22Rv1 (cell line): Measurements from ENCODE around the gene GCNT2.
"Not testable (repeated sequence)": the region's sequence is repeated elsewhere in the genome, so short reads cannot be mapped to it uniquely, and the experiment has no call there.

Experiments used
- H3K27ac ChIP-seq: fragments of 450-650 bp; 2 replicates; pipeline ENCODE4 v1.5.1; 2017
- ZFX ChIP-seq: fragments of 450-650 bp; IDR thresholded peaks from 2 replicates; pipeline ENCODE4 v1.6.1; 2017; ENCODE audit warnings: antibody characterized with exemption, borderline replicate concordance
- TF ChIP-seq, protein P1 (sequence below): fragments of 450-650 bp; IDR thresholded peaks from 2 replicates; pipeline ENCODE4 v1.5.1; 2017; ENCODE audit warnings: mild to moderate bottlenecking

GCNT2 gene

DNA sequence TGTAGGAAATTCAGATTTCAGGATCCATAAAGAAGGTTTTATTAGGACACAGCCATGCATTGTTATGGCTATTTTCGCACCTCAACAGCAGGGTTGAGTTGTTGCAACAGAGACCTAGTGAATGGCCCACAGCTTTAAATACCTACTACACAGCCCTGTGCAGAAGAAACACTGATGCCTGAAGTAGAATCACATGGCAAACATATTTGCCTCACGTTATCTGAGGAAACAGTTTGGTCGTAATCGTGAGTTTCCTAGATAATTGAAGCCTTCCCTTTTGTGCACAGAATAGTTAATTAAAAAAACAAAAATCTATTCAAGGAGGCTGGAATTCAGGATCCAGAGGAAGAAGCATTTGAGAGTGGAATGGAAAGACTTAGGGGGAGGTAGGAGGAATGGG, 55.1 kb downstream of the GCNT2 start:
- TF ChIP-seq ZFX = no peak
- TF ChIP-seq, protein P1, sequence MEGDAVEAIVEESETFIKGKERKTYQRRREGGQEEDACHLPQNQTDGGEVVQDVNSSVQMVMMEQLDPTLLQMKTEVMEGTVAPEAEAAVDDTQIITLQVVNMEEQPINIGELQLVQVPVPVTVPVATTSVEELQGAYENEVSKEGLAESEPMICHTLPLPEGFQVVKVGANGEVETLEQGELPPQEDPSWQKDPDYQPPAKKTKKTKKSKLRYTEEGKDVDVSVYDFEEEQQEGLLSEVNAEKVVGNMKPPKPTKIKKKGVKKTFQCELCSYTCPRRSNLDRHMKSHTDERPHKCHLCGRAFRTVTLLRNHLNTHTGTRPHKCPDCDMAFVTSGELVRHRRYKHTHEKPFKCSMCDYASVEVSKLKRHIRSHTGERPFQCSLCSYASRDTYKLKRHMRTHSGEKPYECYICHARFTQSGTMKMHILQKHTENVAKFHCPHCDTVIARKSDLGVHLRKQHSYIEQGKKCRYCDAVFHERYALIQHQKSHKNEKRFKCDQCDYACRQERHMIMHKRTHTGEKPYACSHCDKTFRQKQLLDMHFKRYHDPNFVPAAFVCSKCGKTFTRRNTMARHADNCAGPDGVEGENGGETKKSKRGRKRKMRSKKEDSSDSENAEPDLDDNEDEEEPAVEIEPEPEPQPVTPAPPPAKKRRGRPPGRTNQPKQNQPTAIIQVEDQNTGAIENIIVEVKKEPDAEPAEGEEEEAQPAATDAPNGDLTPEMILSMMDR = no peak
- H3K27ac ChIP-seq = no peak overlapping the region

DNA sequence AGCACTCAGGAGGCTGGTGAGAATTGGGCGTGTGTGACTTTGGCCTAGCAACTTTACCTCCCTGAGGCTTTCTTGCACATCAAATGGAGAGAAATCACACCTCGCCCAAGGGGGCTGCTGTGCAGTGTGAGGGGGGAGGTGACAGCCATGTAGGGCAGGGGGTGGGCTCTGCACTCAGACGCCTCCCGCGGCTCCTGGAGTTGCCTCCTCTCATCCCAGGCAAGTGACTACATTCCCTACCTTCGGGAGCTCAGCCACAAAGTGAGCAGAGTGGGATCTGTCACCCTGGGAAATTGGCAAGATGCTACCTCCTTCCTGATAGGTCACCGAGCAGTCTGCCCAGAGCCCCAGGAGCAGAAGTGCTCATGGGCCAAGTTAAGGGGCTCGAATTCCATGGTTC, 56.0 kb downstream of the GCNT2 start:
- H3K27ac ChIP-seq = no peak overlapping the region
- TF ChIP-seq ZFX = no peak
- TF ChIP-seq, protein P1 = no peak

DNA sequence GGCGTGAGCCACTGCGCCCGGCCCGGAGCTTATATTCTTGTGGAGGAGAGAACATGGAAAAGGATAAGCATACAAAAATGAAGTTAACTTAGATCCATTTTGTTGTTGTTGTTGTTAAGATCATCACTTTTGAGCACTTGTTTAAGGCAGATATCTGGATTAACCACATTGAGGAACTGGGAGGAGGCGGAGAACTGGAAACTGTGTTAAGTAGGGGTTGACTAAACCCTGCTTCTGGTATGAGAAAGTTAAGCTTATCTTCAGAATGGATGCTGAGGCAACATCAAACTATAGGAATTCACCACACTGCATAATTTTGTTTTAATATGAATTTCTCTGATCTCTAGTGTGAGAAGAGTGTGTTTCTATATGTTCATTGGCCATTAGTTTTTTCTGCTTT, 57.6 kb downstream of the GCNT2 start:
- no peak overlapping the region for H3K27ac ChIP-seq
- TF ChIP-seq, protein P1 = no peak
- TF ChIP-seq ZFX = no peak

DNA sequence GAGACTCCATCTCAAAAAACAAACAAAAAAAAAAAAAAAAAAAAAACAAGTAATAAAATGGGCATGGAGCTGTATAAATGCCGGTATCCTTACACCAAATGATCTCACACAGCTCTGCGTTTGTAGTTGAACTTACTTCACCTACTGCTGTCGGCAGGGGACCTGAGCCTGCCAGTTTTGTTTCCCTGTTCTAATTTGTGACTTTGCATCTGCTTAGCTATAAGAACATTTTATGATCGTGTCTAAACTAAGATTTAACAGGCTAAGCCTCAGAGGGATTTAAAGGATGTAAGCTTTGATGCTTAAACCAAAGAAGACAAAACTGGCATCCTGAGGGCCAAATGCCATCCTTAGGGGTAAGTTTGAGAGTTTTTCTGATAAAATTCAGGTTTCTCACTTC, 58.7 kb downstream of the GCNT2 start:
- H3K27ac ChIP-seq = no peak overlapping the region
- TF ChIP-seq ZFX = no peak
- TF ChIP-seq, protein P1 = no peak

DNA sequence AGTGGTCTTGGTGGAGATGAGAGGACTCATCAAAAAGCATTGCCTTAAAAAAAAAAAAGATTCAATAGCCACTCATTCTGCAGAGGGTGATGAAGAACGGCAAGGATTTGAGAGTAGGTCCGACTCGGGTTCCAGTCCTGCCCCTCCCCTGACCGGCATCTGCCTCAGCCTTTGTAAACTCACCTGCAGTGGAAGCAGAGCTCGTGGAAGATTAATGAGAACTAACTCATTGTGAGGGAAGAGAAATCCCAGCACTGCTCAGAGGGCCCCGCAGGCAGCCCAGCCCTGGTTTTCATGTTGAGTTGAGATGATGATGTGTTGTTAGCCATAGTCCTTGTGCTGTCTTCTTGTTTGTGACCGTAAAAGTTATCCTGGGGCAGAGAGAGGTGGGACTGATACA, 59.4 kb downstream of the GCNT2 start:
- TF ChIP-seq, protein P1 = no peak
- TF ChIP-seq ZFX = no peak
- H3K27ac ChIP-seq = no peak overlapping the region

DNA sequence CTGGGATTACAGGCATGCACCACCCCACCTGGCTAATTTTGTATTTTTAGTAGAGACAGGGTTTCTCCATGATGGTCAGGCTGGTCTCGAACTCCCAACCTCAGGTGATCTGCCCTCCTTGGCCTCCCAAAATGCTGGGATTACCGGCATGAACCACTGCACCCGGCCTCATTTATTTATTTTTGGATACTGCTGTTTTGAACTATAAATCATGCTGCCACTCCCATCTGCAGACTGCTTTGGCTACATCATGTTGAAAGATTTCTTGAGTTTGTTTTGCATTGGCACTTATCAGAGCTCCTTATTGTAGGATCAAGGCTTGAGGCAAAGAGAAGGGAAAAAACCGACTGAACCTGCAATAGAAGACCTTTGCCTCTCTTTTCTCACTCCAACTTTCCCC, 60.3 kb downstream of the GCNT2 start:
- H3K27ac ChIP-seq = not testable (repeated sequence)

DNA sequence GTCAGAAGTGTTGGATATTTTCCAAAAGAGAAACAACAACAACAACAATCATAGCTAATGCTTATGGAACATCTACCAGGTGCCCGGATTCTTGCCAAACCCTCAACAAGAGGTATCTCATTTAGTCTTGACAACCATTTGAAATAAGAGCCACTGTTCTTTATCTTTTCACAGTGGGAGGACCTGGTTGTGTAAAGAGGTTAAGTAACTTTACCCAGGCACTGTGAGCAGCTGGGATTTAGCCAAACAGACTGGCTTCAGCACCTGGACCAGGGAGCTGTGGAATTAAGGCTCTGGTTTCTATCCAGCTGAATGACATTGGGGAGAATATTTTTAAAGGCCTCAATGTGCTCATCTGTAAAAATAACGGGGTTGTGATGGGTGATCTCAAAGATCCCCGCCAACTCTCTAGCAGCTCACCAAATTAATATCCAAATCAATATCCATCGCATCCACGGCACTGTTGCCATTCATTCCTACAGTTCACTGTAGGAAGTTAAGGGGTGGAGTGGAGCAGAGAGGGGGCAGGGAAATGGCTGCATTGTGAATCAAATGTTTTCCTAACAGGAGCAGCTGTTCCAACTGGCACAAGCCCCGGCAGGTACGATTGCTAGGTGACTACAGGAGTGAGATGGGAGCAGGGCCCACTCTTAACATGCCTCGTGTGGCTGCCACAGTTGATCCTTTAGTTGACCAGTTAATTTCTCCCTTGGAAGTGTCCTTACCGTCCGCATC, 61.8 kb downstream of the GCNT2 start:
- TF ChIP-seq ZFX = no peak
- TF ChIP-seq, protein P1 = no peak
- no peak overlapping the region for H3K27ac ChIP-seq

DNA sequence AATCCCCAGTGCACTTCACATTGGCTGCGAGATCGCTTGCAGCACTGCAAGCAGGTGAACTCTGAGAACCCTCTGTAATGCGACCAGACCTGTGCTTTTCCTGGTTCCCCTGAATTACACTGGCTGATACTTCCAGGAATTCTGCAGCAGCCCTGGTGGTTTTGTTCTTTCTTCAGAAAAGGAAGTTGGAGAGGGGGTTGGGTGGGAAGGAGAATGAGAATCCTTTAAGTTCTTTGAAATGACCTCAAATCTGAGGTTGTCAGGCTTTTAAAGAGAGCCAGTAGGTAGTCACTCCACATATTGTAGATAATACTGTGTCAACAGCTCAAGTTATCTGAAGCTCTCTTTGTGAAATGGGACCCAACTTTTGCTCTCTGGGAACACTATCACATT, 62.4 kb downstream of the GCNT2 start:
- TF ChIP-seq, protein P1 = no peak
- no peak for TF ChIP-seq ZFX
- no peak overlapping the region for H3K27ac ChIP-seq
